ENCODE measurements around the gene EXOC2.

GRCh38 chr6:455835-456234, 237.1 kb downstream of the EXOC2 start:
- no peak for TF ChIP-seq RARB (CRISPR knock-in tag; IDR thresholded peaks at IDR 0.05)
- TF ChIP-seq PATZ1 (CRISPR knock-in tag; IDR thresholded peaks at IDR 0.05; ENCODE audit: borderline replicate concordance): no peak
- no peak for TF ChIP-seq BACH2 (CRISPR knock-in tag; IDR thresholded peaks at IDR 0.05; ENCODE audit: borderline replicate concordance)
- TF ChIP-seq ESRRG (CRISPR knock-in tag; IDR thresholded peaks at IDR 0.05): no peak

Data from SK-N-SH treated with all-trans-retinoic acid at 6 μM for 48 hours (cell line).